OCI-LY7 (cell line): ENCODE results near the gene NUP50. TPM values are rescaled to one million over a fixed set of nuclear protein-coding genes. Genes with fewer than 3 reads are reported as not detected.

ENCODE experiments used
- BruUV-seq: library from RNA; stranded (reverse); fragments of 400-500 nt; replicated peaks from 2 replicates; lab custom pipeline; 2021; lab: Mats Ljungman, UMichigan
- CTCF ChIA-PET: fragments of 300-600 bp; sonication (Branson Sonifier 250); formaldehyde crosslinking; loops from one replicate; lab custom pipeline; 2022; ENCODE audit warnings: antibody characterized with exemption; ENCODE audit not compliant: unreplicated experiment; lab: Charles Lee
- POLR2A ChIA-PET: fragments of 300-600 bp; sonication (Branson Sonifier 250); formaldehyde crosslinking; loops from one replicate; lab custom pipeline; 2022; ENCODE audit warnings: antibody characterized with exemption; lab: Charles Lee
- DNase-seq: peaks from one replicate; pipeline ENCODE4 v3.0.0-alpha.2; 2015; ENCODE audit warnings: low spot score
- H2AFZ ChIP-seq: fragments of 200-600 bp; sonication (generic), shearing (Covaris generic); 2 replicates; pipeline ENCODE4 v1.6.1; 2014; ENCODE audit warnings: mild to moderate bottlenecking, antibody characterized with exemption, low read length, moderate library complexity
- H3K27ac ChIP-seq: fragments of 200-600 bp; sonication (generic); 2 replicates; pipeline ENCODE4 v1.5.1; 2014; ENCODE audit warnings: mixed run types, low read depth, mild to moderate bottlenecking, moderate library complexity, low read length, inconsistent platforms; ENCODE audit not compliant: poor library complexity, severe bottlenecking
- H3K36me3 ChIP-seq: fragments of 200-600 bp; sonication (generic); 2 replicates; pipeline ENCODE4 v1.6.1; 2014; ENCODE audit warnings: mild to moderate bottlenecking, antibody characterized with exemption, low read length, moderate library complexity, mixed read lengths; ENCODE audit not compliant: insufficient read depth
- H3K4me1 ChIP-seq: fragments of 200-600 bp; sonication (generic); 2 replicates; pipeline ENCODE4 v1.5.1; 2014; ENCODE audit warnings: mild to moderate bottlenecking, low read length; ENCODE audit not compliant: insufficient read depth, poor library complexity, severe bottlenecking
- H3K4me2 ChIP-seq: fragments of 200-600 bp; sonication (generic); 2 replicates; pipeline ENCODE4 v1.6.1; 2014; ENCODE audit warnings: mild to moderate bottlenecking, low read length
- H3K4me3 ChIP-seq: fragments of 200-600 bp; sonication (generic); 2 replicates; pipeline ENCODE4 v1.5.1; 2014; ENCODE audit warnings: mild to moderate bottlenecking, low read depth, low read length; ENCODE audit not compliant: poor library complexity, severe bottlenecking
- H3K79me2 ChIP-seq: fragments of 200-600 bp; sonication (generic); 2 replicates; pipeline ENCODE4 v1.6.1; 2016; ENCODE audit warnings: low read depth, mild to moderate bottlenecking, low read length, moderate library complexity, mixed read lengths; ENCODE audit not compliant: insufficient read depth
- H3K9me2 ChIP-seq: fragments of 200-600 bp; sonication (generic); 2 replicates; pipeline ENCODE4 v1.6.1; 2016; ENCODE audit warnings: mild to moderate bottlenecking, low read length, mixed read lengths; ENCODE audit not compliant: insufficient read depth
- H3K9me3 ChIP-seq: fragments of 200-600 bp; sonication (generic); 2 replicates; pipeline ENCODE4 v1.6.1; 2014; ENCODE audit warnings: mild to moderate bottlenecking, mixed run types, low read length, mixed read lengths
- H4K20me1 ChIP-seq: fragments of 200-600 bp; sonication (generic); 2 replicates; pipeline ENCODE4 v1.6.1; 2014; ENCODE audit warnings: mild to moderate bottlenecking, antibody characterized with exemption, low read length, moderate library complexity, mixed read lengths; ENCODE audit not compliant: insufficient read depth
- EZH2phosphoT487 ChIP-seq: fragments of 200-600 bp; sonication (generic); IDR thresholded peaks from 2 replicates; pipeline ENCODE4 v1.6.1; 2018; ENCODE audit warnings: low read depth, borderline replicate concordance, mild to moderate bottlenecking, mixed run types, antibody characterized with exemption, low read length, moderate library complexity, mixed read lengths
- intact Hi-C: fragments of 100-400 bp; cut with micrococcal nuclease; formaldehyde crosslinking; loops from one replicate; pipeline ENCODE4 v1.10.0; 2022; ENCODE audit not compliant: unreplicated experiment
- total RNA-seq, 2 experiments: library from RNA; depleted of rRNA in 1 of 2; stranded (reverse); fragments of >200 nt in 1 of 2; shearing (Covaris generic) in 1 of 2; gene quantifications; 2 replicates each; pipeline ENCODE4 v1.2.3, GENCODE V29; 2014 to 2022
- TF ChIP-seq, protein P1 (sequence below): fragments of 200-600 bp; sonication (generic); conservative IDR thresholded peaks from 2 replicates; pipeline ENCODE4 v1.5.1; 2014; ENCODE audit warnings: mild to moderate bottlenecking, antibody characterized with exemption, low read length, moderate library complexity, mixed read lengths

The NUP50 gene
- total RNA-seq, 2 experiments from 2014 or later = 107 to 132 TPM

- DNase-seq = peak; percentile 75
- POLR2A ChIA-PET = no interaction called here
Measured at GRCh38 chr22:45218976-45219375, 55.3 kb downstream of the NUP50 start.

DNA sequence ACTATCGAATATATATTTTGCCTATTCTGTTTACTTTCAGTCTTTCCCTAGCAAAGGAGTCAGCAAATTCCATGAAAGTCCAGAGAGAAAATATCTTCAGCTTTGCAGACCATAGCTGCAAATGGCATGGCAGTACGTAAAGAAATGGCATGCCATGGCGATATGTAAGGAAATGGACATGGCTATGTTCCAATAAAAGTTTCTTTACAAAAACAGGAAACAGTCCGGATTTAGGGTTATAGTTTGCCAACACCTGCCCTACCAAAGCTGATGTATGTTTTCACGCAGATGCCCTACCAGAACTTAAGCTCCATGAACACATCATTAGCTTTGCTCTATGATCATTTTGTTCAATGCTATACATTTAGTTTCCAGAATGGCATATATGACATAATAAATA lies 57.5 kb downstream of the NUP50 start:
- H3K9me2 ChIP-seq = no peaks in the 10 kb centered on the region
- no peak for DNase-seq
- H3K4me3 ChIP-seq = no peak overlapping the region
- no peaks in the 10 kb centered on the region for H3K36me3 ChIP-seq
- peak overlapping the region; percentile 44 for H3K4me2 ChIP-seq
- peaks cover 75% of the 10 kb centered on the region for H3K79me2 ChIP-seq
- no peaks in the 10 kb centered on the region for H4K20me1 ChIP-seq
- peaks cover 50% of the 10 kb centered on the region for H3K4me1 ChIP-seq
- POLR2A ChIA-PET = interaction anchor here (0.8 kb wide), 1 partner anchor 9 kb away, joined by 3 read pairs; no protein-coding TSS in a partner anchor
- intact Hi-C loops = no loop called here
- no peak for TF ChIP-seq EZH2phosphoT487
- TF ChIP-seq, protein P1, sequence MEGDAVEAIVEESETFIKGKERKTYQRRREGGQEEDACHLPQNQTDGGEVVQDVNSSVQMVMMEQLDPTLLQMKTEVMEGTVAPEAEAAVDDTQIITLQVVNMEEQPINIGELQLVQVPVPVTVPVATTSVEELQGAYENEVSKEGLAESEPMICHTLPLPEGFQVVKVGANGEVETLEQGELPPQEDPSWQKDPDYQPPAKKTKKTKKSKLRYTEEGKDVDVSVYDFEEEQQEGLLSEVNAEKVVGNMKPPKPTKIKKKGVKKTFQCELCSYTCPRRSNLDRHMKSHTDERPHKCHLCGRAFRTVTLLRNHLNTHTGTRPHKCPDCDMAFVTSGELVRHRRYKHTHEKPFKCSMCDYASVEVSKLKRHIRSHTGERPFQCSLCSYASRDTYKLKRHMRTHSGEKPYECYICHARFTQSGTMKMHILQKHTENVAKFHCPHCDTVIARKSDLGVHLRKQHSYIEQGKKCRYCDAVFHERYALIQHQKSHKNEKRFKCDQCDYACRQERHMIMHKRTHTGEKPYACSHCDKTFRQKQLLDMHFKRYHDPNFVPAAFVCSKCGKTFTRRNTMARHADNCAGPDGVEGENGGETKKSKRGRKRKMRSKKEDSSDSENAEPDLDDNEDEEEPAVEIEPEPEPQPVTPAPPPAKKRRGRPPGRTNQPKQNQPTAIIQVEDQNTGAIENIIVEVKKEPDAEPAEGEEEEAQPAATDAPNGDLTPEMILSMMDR = no peak
- H2AFZ ChIP-seq = no peak overlapping the region
- no peaks in the 10 kb centered on the region for H3K9me3 ChIP-seq
- no TSS peak for BruUV-seq
- CTCF ChIA-PET = interaction anchor here (0.6 kb wide), 1 partner anchor 13 kb away, joined by 3 read pairs; no protein-coding TSS in a partner anchor
- peak overlapping the region; percentile 12 for H3K27ac ChIP-seq

More at GRCh38 chr22:45218976-45219375, 55.3 kb downstream of the NUP50 start:
- intact Hi-C loops = no loop called here
- H3K4me1 ChIP-seq = peaks cover 50% of the 10 kb centered on the region
- BruUV-seq = no TSS peak
- no peak overlapping the region for H2AFZ ChIP-seq
- TF ChIP-seq EZH2phosphoT487 = no peak
- TF ChIP-seq, protein P1 = no peak
- H3K9me2 ChIP-seq = no peaks in the 10 kb centered on the region
- no peak overlapping the region for H3K27ac ChIP-seq
- no peaks in the 10 kb centered on the region for H3K9me3 ChIP-seq
- H3K79me2 ChIP-seq = peaks cover 92% of the 10 kb centered on the region
- no peaks in the 10 kb centered on the region for H3K36me3 ChIP-seq
- H3K4me3 ChIP-seq = no peak overlapping the region
- peak overlapping the region; percentile 14; the same call in 1 of the 2 replicates for H3K4me2 ChIP-seq
- H4K20me1 ChIP-seq = peaks cover 5% of the 10 kb centered on the region; the same call in 1 of the 2 replicates
- CTCF ChIA-PET = no interaction called here

GRCh38 chr22:45223304-45224117 lies 59.8 kb downstream of the NUP50 start:
- H3K4me2 ChIP-seq = peak overlapping the region; percentile 16

More at GRCh38 chr22:45223304-45224117, 59.8 kb downstream of the NUP50 start:
- peaks cover 48% of the 10 kb centered on the region for H3K4me1 ChIP-seq
- no peak for DNase-seq
- H4K20me1 ChIP-seq = no peaks in the 10 kb centered on the region
- no peak overlapping the region for H3K27ac ChIP-seq
- intact Hi-C loops = no loop called here
- H3K4me3 ChIP-seq = no peak overlapping the region
- H2AFZ ChIP-seq = no peak overlapping the region
- ChIA-PET POLR2A (no interaction called here), CTCF (no interaction called here)
- H3K9me3 ChIP-seq = no peaks in the 10 kb centered on the region
- no peak for TF ChIP-seq EZH2phosphoT487
- TF ChIP-seq, protein P1 = no peak
- no peaks in the 10 kb centered on the region for H3K9me2 ChIP-seq
- no TSS peak for BruUV-seq
- H3K79me2 ChIP-seq = peaks cover 57% of the 10 kb centered on the region
- 0 out of 2 replicates have a peak, but pooled peaks cover 2% of the 10 kb centered on the region for H3K36me3 ChIP-seq
